ENCODE measurements around the gene FAM204A.

The FAM204A gene

GRCh38 chr10:118266098-118266748, 75.9 kb downstream of the FAM204A start:
- WGBS = 47% methylated on average over 3 of the region's 4 CpGs
- Histone ChIP-seq H3K27me3 (ENCODE audit: control insufficient read depth in 1 of 2, insufficient read depth in 1 of 2, low read length in 2 of 2) (peaks cover 4 to 8% of the 10 kb centered on the region in 2 experiments), H3K9ac (ENCODE audit: low read length) (no peak overlapping the region), H3K23ac (ENCODE audit: low read length in 2 of 2) (no peak overlapping the region), H4K91ac (ENCODE audit: low read length) (no peak overlapping the region), H2AK5ac (ENCODE audit: low read length, severe bottlenecking) (no peak overlapping the region), H3K36me3 (ENCODE audit: control insufficient read depth in 1 of 2, insufficient read depth in 2 of 2, low read depth in 1 of 2, low read length in 2 of 2) (no peaks in the 10 kb centered on the region), H3K4me3 (ENCODE audit: insufficient read depth in 1 of 2, low read depth in 1 of 2, low read length in 2 of 2) (no peak overlapping the region), H2BK5ac (ENCODE audit: low read depth, low read length, poor library complexity, severe bottlenecking) (no peak overlapping the region), H3K14ac (ENCODE audit: low read length in 2 of 2) (no peak overlapping the region), H3K18ac (ENCODE audit: low read depth in 1 of 2, low read length in 2 of 2) (no peak overlapping the region), H2BK12ac (ENCODE audit: low read length in 2 of 2) (no peak overlapping the region), H3K79me1 (replicated peaks; ENCODE audit: low read length, poor library complexity, severe bottlenecking) (no peaks in the 10 kb centered on the region), H2BK120ac (ENCODE audit: low read depth, low read length) (no peak overlapping the region), H2AFZ (ENCODE audit: low read depth, low read length) (no peak overlapping the region), H3K9me3 (ENCODE audit: control insufficient read depth, low read length) (no peaks in the 10 kb centered on the region), H4K8ac (ENCODE audit: low read length) (no peak overlapping the region), H3K4me2 (ENCODE audit: low read length, poor library complexity, severe bottlenecking) (no peak overlapping the region), H2BK15ac (ENCODE audit: low read depth, poor library complexity, severe bottlenecking) (no peak overlapping the region), H3K4me1 (ENCODE audit: control insufficient read depth, insufficient read depth, low read depth, low read length) (no peaks in the 10 kb centered on the region), H3K27ac (ENCODE audit: low read length, poor library complexity, severe bottlenecking) (no peak overlapping the region), H3K4ac (ENCODE audit: low read depth in 1 of 2, low read length in 2 of 2) (no peak overlapping the region)
- DNase-seq = no peak

- no peaks in the 10 kb centered on the region for H3K9me3 ChIP-seq (ENCODE audit: control insufficient read depth, low read length)
- H3K9ac ChIP-seq (ENCODE audit: low read length) = no peak overlapping the region
- H3K79me1 ChIP-seq (replicated peaks; ENCODE audit: low read length, poor library complexity, severe bottlenecking) = no peaks in the 10 kb centered on the region
- no peak overlapping the region for H3K18ac ChIP-seq (ENCODE audit: low read depth in 1 of 2, low read length in 2 of 2)
- no peaks in the 10 kb centered on the region for H3K4me1 ChIP-seq (ENCODE audit: control insufficient read depth, insufficient read depth, low read depth, low read length)
- no peak overlapping the region for H2BK5ac ChIP-seq (ENCODE audit: low read depth, low read length, poor library complexity, severe bottlenecking)
- no peak overlapping the region for H3K4me3 ChIP-seq (ENCODE audit: insufficient read depth in 1 of 2, low read depth in 1 of 2, low read length in 2 of 2)
- no peak overlapping the region for H2BK12ac ChIP-seq (ENCODE audit: low read length in 2 of 2)
- H4K91ac ChIP-seq (ENCODE audit: low read length) = no peak overlapping the region
- no peaks in the 10 kb centered on the region for H3K36me3 ChIP-seq (ENCODE audit: control insufficient read depth in 1 of 2, insufficient read depth in 2 of 2, low read depth in 1 of 2, low read length in 2 of 2)
- H3K27ac ChIP-seq (ENCODE audit: low read length, poor library complexity, severe bottlenecking) = no peak overlapping the region
- H2AK5ac ChIP-seq (ENCODE audit: low read length, severe bottlenecking) = no peak overlapping the region
- no peak overlapping the region for H3K4ac ChIP-seq (ENCODE audit: low read depth in 1 of 2, low read length in 2 of 2)
- H2BK15ac ChIP-seq (ENCODE audit: low read depth, poor library complexity, severe bottlenecking) = no peak overlapping the region
- H3K4me2 ChIP-seq (ENCODE audit: low read length, poor library complexity, severe bottlenecking) = no peak overlapping the region
- no peak overlapping the region for H2BK120ac ChIP-seq (ENCODE audit: low read depth, low read length)
- 55% methylated on average over 8 of the region's 11 CpGs for WGBS
- no peak overlapping the region for H2AFZ ChIP-seq (ENCODE audit: low read depth, low read length)
- no peak overlapping the region for H4K8ac ChIP-seq (ENCODE audit: low read length)
- DNase-seq = no peak
- peaks cover 1 to 8% of the 10 kb centered on the region in 2 experiments for H3K27me3 ChIP-seq (ENCODE audit: control insufficient read depth in 1 of 2, insufficient read depth in 1 of 2, low read length in 2 of 2)
- no peak overlapping the region for H3K23ac ChIP-seq (ENCODE audit: low read length in 2 of 2)
- H3K14ac ChIP-seq (ENCODE audit: low read length in 2 of 2) = no peak overlapping the region
These were observed 77.2 kb downstream of the FAM204A start for GRCh38 chr10:118264838-118265470.

GRCh38 chr10:118264252-118264651, 77.9 kb downstream of the FAM204A start:
- no peak overlapping the region for H3K14ac ChIP-seq (ENCODE audit: low read length in 2 of 2)
- no peak overlapping the region for H3K4ac ChIP-seq (ENCODE audit: low read depth in 1 of 2, low read length in 2 of 2)
- no peaks in the 10 kb centered on the region for H3K36me3 ChIP-seq (ENCODE audit: control insufficient read depth in 1 of 2, insufficient read depth in 2 of 2, low read depth in 1 of 2, low read length in 2 of 2)
- no peaks in the 10 kb centered on the region for H3K4me1 ChIP-seq (ENCODE audit: control insufficient read depth, insufficient read depth, low read depth, low read length)
- H2BK12ac ChIP-seq (ENCODE audit: low read length in 2 of 2) = no peak overlapping the region
- H2AK5ac ChIP-seq (ENCODE audit: low read length, severe bottlenecking) = no peak overlapping the region
- H4K8ac ChIP-seq (ENCODE audit: low read length) = no peak overlapping the region
- H2BK5ac ChIP-seq (ENCODE audit: low read depth, low read length, poor library complexity, severe bottlenecking) = no peak overlapping the region
- H3K27ac ChIP-seq (ENCODE audit: low read length, poor library complexity, severe bottlenecking) = no peak overlapping the region
- H2BK120ac ChIP-seq (ENCODE audit: low read depth, low read length) = no peak overlapping the region
- no peak overlapping the region for H3K4me3 ChIP-seq (ENCODE audit: insufficient read depth in 1 of 2, low read depth in 1 of 2, low read length in 2 of 2)
- no peak overlapping the region for H3K23ac ChIP-seq (ENCODE audit: low read length in 2 of 2)
- no peak overlapping the region for H3K4me2 ChIP-seq (ENCODE audit: low read length, poor library complexity, severe bottlenecking)
- H3K79me1 ChIP-seq (replicated peaks; ENCODE audit: low read length, poor library complexity, severe bottlenecking) = no peaks in the 10 kb centered on the region
- H3K18ac ChIP-seq (ENCODE audit: low read depth in 1 of 2, low read length in 2 of 2) = no peak overlapping the region
- no peak overlapping the region for H2BK15ac ChIP-seq (ENCODE audit: low read depth, poor library complexity, severe bottlenecking)
- H4K91ac ChIP-seq (ENCODE audit: low read length) = no peak overlapping the region
- H3K9me3 ChIP-seq (ENCODE audit: control insufficient read depth, low read length) = no peaks in the 10 kb centered on the region
- peaks cover under 1 to 8% of the 10 kb centered on the region in 2 experiments for H3K27me3 ChIP-seq (ENCODE audit: control insufficient read depth in 1 of 2, insufficient read depth in 1 of 2, low read length in 2 of 2)
- DNase-seq = no peak
- H2AFZ ChIP-seq (ENCODE audit: low read depth, low read length) = no peak overlapping the region
- H3K9ac ChIP-seq (ENCODE audit: low read length) = no peak overlapping the region

- Histone ChIP-seq H3K27me3 (ENCODE audit: control insufficient read depth in 1 of 2, insufficient read depth in 1 of 2, low read length in 2 of 2) (peaks cover 2 to 10% of the 10 kb centered on the region in 2 experiments), H3K27ac (ENCODE audit: low read length, poor library complexity, severe bottlenecking) (no peak overlapping the region), H2BK5ac (ENCODE audit: low read depth, low read length, poor library complexity, severe bottlenecking) (no peak overlapping the region), H3K4me3 (ENCODE audit: insufficient read depth in 1 of 2, low read depth in 1 of 2, low read length in 2 of 2) (no peak overlapping the region), H3K36me3 (ENCODE audit: control insufficient read depth in 1 of 2, insufficient read depth in 2 of 2, low read depth in 1 of 2, low read length in 2 of 2) (no peaks in the 10 kb centered on the region), H3K14ac (ENCODE audit: low read length in 2 of 2) (no peak overlapping the region), H2BK120ac (ENCODE audit: low read depth, low read length) (no peak overlapping the region), H2BK12ac (ENCODE audit: low read length in 2 of 2) (no peak overlapping the region), H3K9ac (ENCODE audit: low read length) (no peak overlapping the region), H3K79me1 (replicated peaks; ENCODE audit: low read length, poor library complexity, severe bottlenecking) (no peaks in the 10 kb centered on the region), H4K8ac (ENCODE audit: low read length) (no peak overlapping the region), H3K23ac (ENCODE audit: low read length in 2 of 2) (no peak overlapping the region), H2AFZ (ENCODE audit: low read depth, low read length) (no peak overlapping the region), H3K18ac (ENCODE audit: low read depth in 1 of 2, low read length in 2 of 2) (no peak overlapping the region), H3K9me3 (ENCODE audit: control insufficient read depth, low read length) (no peaks in the 10 kb centered on the region), H2BK15ac (ENCODE audit: low read depth, poor library complexity, severe bottlenecking) (no peak overlapping the region), H4K91ac (ENCODE audit: low read length) (no peak overlapping the region), H3K4me1 (ENCODE audit: control insufficient read depth, insufficient read depth, low read depth, low read length) (no peaks in the 10 kb centered on the region), H2AK5ac (ENCODE audit: low read length, severe bottlenecking) (no peak overlapping the region), H3K4me2 (ENCODE audit: low read length, poor library complexity, severe bottlenecking) (no peak overlapping the region), H3K4ac (ENCODE audit: low read depth in 1 of 2, low read length in 2 of 2) (no peak overlapping the region)
- no peak for DNase-seq
- 91% methylated on average over 3 of the region's 3 CpGs for WGBS
These were observed 79.6 kb downstream of the FAM204A start for GRCh38 chr10:118262538-118262937.
